Gastrocnemius medialis (tissue), 4 donors: ENCODE results near the gene KCNIP4.

Experiments used
- CTCF ChIP-seq, 5 experiments: fragments of 450-650 bp in 3 of 5; fragments of 200-600 bp in 2 of 5; sonication (generic) in 2 of 5; IDR thresholded peaks in 4 of 5; conservative IDR thresholded peaks in 1 of 5; 1 replicate in 4 of 5; 2 replicates in 1 of 5; pipeline ENCODE4 v1.5.1; 2016 to 2019; ENCODE audit warnings: antibody characterized with exemption in 5 of 5, mild to moderate bottlenecking in 3 of 5, moderate library complexity in 3 of 5
- POLR2A ChIP-seq, 2 donors: fragments of 450-650 bp; IDR thresholded peaks; one replicate each; pipeline ENCODE4 v1.6.1; 2017; ENCODE audit warnings: antibody characterized with exemption in 2 of 2, mild to moderate bottlenecking in 2 of 2, moderate library complexity in 2 of 2

GRCh38 chr4:20735931-20736330 is 1212.6 kb downstream of the KCNIP4 start:
- TF ChIP-seq CTCF (IDR thresholded peaks at IDR 0.05 in 4 of 5, conservative IDR thresholded peaks at IDR 0.05 in 1 of 5), result no peak
- no peak for TF ChIP-seq POLR2A (IDR thresholded peaks at IDR 0.05)
